SK-N-DZ (cell line): ENCODE measurements around the gene ARAP2.

ENCODE experiments used
- DNase-seq: peaks from one replicate; pipeline ENCODE4 v3.0.0-alpha.2; 2015; ENCODE audit warnings: low spot score

The ARAP2 gene

GRCh38 chr4:36260731-36261130, 16.4 kb upstream of the ARAP2 start:
- no peak for DNase-seq

- DNase-seq, result no peak
These were observed 12.1 kb upstream of the ARAP2 start for GRCh38 chr4:36256398-36256891.

DNA sequence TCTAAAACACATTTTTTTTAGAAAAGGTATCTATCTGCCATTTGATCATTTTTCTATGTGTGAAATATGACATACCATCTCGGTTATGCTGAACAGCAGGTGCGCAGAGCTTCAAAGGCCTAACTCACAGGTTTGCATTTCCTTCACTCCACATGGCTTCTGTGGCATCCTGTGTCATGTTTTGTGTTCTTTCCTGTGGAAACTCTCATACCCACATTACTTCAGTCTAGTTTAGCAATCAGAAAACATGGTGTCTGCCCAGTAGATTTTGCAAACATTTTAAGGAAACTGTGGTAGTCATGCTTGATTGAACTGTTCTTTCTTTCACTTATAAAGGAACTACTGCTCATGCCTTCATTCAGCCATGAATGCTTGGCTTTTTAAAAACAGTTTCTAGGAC, 11.3 kb upstream of the ARAP2 start:
- DNase-seq, result no peak

DNA sequence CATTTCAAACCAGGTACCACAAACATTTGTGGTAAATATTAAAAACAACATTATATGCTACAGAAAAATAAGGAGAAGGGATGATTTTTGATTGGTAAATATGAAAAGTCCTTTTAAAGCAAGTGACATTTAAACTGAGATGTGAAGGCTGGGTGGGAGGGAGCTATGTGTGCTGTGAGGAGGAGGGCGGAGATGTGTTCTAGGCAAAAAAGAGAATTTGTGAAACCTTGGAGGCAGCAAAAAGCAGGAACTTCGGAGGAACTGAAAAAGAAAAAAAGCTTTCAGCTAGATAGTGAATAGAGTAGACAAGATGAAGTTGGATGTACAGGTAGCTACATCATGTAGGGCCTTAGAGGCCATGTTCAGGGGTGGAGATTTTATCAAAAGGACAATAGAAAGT, 10.1 kb upstream of the ARAP2 start:
- DNase-seq, result no peak

DNA sequence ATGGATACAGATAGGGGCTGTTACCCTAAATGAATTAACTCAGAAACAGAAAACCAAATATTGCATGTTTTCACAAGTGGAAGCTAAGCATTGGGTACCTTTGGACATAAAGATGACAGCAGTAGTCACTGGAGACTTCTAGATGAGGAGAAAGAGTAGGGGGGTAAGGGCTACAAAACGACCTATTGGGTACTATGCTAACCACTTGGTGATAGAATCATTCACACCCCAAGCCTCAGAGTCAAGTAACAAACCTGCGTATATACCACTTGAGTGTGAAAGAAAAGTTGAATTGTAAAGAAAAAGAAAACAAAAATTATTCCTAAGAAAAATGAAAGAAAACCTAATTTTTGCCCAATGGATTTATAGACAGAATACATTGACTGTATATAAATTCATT, 7.7 kb upstream of the ARAP2 start:
- no peak for DNase-seq

DNA sequence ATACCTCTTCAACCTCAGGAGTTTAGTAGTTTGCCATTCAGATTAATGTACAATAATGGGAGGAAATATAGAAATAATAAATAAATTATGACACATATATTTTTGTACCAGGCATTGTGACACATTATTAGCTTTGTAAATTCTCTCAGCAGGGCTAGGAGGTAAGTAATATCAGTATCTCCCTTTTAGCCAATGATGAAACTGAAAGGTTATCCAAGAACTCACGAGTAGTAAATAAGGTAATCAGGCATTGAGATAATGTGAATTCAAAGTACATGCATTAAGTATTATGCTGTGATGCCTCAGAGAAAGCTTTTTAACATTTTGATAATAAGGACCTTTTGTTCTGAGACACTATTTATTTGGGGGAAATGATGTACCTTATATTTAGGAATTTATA, 5.3 kb upstream of the ARAP2 start:
- no peak for DNase-seq

GRCh38 chr4:36243355-36244256, 708 bp downstream of the ARAP2 start:
- peak; percentile 11 for DNase-seq

DNA sequence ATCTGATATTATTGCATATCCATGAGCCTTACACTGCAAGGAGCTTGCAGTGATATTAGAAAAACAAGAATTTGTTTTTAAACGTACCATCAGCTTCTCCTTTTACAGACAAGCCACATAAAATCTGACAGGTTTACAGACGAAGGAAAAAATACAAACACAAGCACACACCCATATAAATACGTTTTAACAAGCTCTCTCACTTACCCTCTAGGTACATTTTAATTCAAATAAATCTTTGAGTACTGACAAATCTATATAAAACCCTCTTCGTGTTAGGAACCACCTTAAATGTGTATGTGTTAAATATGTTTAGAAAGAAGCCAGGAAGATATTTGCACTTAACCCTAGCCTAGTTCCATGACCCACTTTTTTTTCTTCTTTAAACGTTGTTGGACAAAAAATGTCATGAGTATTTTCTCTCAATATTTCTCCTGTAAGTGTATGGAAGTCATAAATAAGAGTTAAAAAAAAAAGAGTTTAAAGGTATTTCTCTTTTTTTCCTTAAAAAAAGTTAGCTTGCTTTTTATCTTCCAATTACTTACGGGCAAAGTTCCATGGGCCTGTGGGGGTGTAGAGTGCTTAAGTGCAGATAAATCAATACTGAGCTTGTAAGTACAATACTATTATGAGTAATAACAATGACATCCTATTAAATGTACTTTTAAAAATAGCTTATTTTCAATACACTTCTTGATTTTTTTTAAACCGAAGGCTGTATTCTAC, 1.5 kb downstream of the ARAP2 start:
- no peak for DNase-seq

DNA sequence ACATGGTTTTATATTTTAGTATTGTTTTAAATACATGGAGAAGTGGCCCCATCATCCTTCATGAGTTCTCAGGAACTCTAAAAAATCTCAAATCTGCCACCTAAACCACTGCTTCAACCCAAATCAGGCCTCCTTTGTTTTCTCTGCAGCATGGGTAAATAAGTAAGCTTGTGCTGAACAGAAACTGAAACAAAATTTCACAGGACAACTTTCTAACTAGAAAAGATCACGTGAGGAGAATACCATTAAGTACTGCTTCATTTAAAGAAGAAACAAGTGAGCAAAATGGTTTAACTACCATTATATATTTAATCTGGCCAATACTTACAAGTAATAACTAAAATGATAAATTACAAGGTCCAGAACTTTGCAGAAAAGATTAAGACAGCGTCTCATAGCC, 2.5 kb downstream of the ARAP2 start:
- DNase-seq, result no peak

GRCh38 chr4:36237366-36238313, 6.7 kb downstream of the ARAP2 start:
- DNase-seq, result no peak

DNA sequence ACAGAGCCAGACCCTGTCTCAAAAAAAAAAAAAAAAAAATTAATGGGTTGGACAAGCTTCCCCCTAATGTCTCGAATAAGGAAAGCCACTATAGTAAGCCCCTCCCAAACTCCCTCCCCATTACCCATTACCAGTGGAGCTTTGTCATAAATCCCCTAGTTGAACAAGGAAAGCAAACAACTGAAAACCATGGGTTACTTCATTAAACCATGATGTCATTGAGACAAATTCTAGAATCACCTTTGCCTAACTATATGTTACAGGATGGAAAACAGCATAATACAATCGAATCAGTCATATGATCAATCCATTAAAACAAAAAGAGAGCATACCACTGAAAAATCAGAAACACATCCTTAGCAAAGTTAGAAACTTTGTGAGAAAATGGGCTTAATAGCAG, 8.2 kb downstream of the ARAP2 start:
- no peak for DNase-seq

- no peak for DNase-seq
These were observed 9.0 kb downstream of the ARAP2 start for GRCh38 chr4:36235306-36235705.

- DNase-seq, result no peak
These were observed 10.6 kb downstream of the ARAP2 start for GRCh38 chr4:36233567-36234266.

DNA sequence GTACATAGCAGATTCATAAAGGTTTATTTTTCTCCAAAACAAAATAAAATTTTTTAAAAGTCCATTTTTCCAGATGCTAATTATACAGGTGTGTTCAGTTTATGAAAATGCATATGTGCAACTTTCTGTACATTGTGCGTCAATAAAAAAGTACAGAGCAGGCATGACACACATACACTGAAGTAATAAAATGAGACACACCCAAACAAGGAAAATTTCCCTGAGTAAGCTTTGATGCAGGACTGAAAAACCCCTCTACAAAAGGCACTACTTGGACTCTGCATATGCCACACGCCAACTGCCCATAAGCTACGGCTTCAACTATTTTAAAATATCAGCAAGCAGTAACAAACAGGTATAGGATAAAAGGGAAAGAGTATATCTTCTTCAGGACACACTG, 13.8 kb downstream of the ARAP2 start:
- DNase-seq, result no peak

DNA sequence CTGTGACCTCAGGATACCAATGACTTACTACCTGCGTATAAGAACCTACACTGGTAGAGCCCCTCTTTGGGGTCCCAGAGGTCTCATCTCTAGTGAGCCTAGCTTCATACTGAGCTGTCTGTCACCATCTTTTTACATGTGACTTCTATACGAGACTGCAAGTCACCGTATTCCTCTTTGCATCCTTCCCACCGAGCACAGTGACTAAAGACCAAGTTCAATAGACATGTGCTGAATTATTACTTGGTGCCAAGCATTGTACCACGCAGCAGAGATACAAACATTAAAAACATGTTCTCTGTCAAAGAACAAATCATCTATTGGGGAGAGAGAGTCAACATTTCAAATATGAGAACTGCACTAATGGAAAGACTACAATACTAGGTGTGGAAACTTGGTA, 16.4 kb downstream of the ARAP2 start:
- no peak for DNase-seq

DNA sequence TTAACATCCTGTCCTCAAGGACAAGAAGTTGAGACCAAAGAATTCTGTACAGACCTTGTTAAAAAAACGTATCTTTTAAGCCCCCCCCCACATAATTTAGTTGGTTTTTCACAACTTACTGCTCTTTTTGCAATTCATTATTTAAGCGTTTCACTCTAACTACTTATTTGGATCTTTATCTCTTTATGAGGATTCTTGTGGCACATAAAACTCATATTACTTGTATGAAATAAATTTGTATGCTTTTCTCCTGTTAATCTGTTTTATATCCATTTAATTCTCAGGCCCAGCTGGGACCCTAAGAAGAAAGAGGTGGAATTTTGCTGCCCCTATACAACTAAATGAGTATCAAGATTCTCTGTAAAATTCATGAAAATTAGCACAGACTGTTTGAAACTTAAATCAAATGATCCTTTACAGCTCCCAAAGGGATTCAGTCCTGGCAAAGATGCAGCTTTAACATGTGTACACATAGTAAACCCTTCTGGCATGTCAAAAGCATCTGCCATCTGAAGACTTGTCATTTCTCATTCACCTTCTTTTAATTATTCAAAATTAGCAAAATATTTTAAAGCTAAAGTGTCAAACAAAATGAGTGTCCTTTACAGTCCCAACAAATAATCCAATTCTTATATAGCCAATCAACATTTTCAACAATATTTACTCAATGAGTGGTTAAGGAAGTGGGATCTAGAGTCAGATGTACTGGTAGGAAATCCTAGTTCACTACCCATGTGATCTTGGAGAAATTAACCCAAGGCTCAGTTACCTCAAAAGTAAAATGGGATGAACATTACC, 17.7 kb downstream of the ARAP2 start:
- no peak for DNase-seq

DNA sequence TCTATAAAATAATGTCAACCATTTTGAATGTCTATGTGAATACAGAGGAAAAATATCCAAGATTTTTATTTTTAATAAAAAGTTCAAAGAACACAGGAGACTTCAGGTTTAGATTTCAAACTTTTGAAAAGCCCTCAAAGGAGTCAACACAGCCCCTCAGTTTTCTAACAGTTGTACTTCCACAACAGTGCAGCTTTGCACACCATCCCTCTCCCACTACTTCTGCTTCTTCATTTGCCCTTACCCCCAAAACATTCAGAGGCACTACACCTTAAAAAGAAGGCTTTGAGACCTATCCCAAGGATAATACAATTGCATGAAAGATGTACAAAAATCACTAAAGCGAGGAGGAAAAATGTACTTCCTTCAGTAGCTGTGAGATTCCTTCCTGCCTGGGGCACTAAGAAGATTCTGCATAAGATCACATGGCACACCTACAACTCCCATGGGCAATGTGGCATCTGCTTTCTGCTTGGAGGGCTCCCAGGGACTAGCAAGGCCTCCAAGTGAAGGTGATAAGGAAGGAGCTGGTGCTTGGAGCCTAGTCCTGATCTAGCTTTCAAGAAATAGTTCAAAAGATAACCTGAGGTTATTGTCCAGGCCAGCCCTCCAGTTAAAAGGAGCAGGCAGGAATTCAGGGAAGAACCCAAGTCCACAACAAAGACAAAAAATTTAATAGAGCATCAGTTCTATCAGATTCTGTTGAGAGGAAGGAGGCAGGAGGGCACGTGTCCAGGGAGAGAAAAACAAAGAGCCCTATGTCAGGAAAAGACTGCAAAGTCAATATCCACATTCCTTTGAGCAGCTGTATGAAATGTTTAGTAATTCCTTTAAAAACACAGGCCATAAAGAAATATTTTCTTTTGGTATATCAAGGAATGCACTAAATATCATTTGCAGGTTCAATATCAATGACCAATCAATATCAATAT, 19.1 kb downstream of the ARAP2 start:
- DNase-seq, result no peak

DNA sequence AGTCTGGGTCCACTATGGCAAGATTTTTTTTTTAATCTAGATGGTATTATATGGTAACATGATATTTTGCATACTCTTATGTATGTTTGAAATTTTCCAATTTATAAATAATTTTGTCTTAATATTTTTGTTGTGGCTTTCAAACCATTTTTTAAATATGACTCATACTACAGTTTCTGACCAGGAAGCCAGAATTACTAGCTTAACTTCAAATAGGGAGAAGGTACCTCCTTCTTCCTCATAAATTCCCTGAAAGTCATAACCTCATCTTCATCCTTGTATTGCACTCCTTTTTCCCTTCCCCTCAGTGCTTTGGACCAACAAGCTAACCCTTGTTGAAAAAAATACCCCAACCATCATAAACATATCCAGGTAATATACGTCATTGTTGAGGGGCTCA, 21.6 kb downstream of the ARAP2 start:
- no peak for DNase-seq

DNA sequence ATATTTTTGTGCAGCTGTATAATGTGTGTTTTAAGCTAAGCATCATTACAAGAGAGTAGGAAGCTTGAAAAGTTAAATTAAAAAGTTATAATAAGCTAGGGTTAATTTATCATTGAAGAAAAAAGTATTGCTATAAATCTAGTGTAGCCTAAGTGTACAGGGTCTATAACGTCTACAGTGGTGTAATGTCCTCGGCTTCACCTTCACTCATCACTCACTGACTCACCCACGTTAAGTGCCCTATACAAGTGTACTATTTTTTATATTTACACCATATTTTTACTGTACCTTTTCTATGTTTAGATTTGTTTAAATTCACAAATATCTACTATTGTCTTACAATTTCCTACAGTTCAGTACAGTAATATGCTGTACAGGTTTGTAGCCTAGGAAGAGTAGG, 23.5 kb downstream of the ARAP2 start:
- no peak for DNase-seq
